Right renal cortex interstitium (tissue), 3 donors: ENCODE data around the gene TLCD3B. TPM values are rescaled to one million over a fixed set of nuclear protein-coding genes. Genes with fewer than 3 reads are reported as not detected.

Experiments used
- DNase-seq, 3 donors: peaks; one replicate each; pipeline ENCODE4 v3.0.0-alpha.2; 2013; ENCODE audit warnings: low read depth in 3 of 3, low spot score in 2 of 3
- polyA plus RNA-seq, 3 donors: library from polyadenylated mRNA; unstranded; fragments of 120-200 nt; gene quantifications; one replicate each; pipeline ENCODE4 v1.2.1, GENCODE V29; 2013; ENCODE audit not compliant: insufficient read length in 3 of 3

The TLCD3B gene
- polyA plus RNA-seq, 3 donors, result 0.60 to 0.93 (median 0.90) TPM

- no peak for DNase-seq
These were observed 55.9 kb downstream of the TLCD3B start for GRCh38 chr16:29975134-29975538.

Other genes starting within 250 kb of the TLCD3B start
- 10 to 100 TPM; 67.5 to 70.9 (median 68.8) TPM for gene KIF22, start 240.5 kb downstream of the TLCD3B start, polyA plus RNA-seq
- gene MAZ, start 224.7 kb downstream of the TLCD3B start, polyA plus RNA-seq, result 100 to 1,000 TPM; 273 to 320 (median 302) TPM
- 10 to 100 TPM in 1 of 3 donors, 1 to 10 TPM in 2; 6.5 to 12.4 (median 8.4) TPM for gene PRRT2, start 219.1 kb downstream of the TLCD3B start, polyA plus RNA-seq
- gene PAGR1, start 215.1 kb downstream of the TLCD3B start, polyA plus RNA-seq, result 10 to 100 TPM; 28.0 to 30.5 (median 29.7) TPM
- gene MVP, start 210.8 kb downstream of the TLCD3B start, polyA plus RNA-seq, result 10 to 100 TPM; 18.1 to 22.6 (median 20.0) TPM
- gene CDIPT, start 168.0 kb downstream of the TLCD3B start, polyA plus RNA-seq, result 100 to 1,000 TPM in 1 of 3 donors, 10 to 100 TPM in 2; 85.9 to 102 (median 89.9) TPM
- gene SEZ6L2, start 131.7 kb downstream of the TLCD3B start, polyA plus RNA-seq, result 10 to 100 TPM in 1 of 3 donors, 1 to 10 TPM in 2; 9.0 to 10.8 (median 9.5) TPM
- gene ASPHD1, start 130.8 kb downstream of the TLCD3B start, polyA plus RNA-seq, result under 1 TPM; 0.52 to 0.87 (median 0.54) TPM
- 10 to 100 TPM; 13.8 to 15.7 (median 14.2) TPM for gene KCTD13, start 105.0 kb downstream of the TLCD3B start, polyA plus RNA-seq
- 100 to 1,000 TPM in 1 of 3 donors, 10 to 100 TPM in 2; 93.1 to 107 (median 96.3) TPM for gene TMEM219, start 69.2 kb downstream of the TLCD3B start, polyA plus RNA-seq
- 10 to 100 TPM; 33.6 to 36.9 (median 36.4) TPM for gene TAOK2, start 57.4 kb downstream of the TLCD3B start, polyA plus RNA-seq
- gene HIRIP3, start 35.7 kb downstream of the TLCD3B start, polyA plus RNA-seq, result 10 to 100 TPM; 16.2 to 18.8 (median 18.0) TPM
- 10 to 100 TPM; 34.5 to 37.9 (median 36.7) TPM for gene INO80E, start 35.0 kb downstream of the TLCD3B start, polyA plus RNA-seq
- 1 to 10 TPM; 1.6 to 2.3 (median 1.7) TPM for gene DOC2A, start 20.2 kb downstream of the TLCD3B start, polyA plus RNA-seq
- gene C16orf92, start 8.1 kb downstream of the TLCD3B start, polyA plus RNA-seq, result not detected
- 100 to 1,000 TPM; 451 to 496 (median 456) TPM for gene ALDOA, start 34.5 kb upstream of the TLCD3B start, polyA plus RNA-seq
- 10 to 100 TPM; 80.0 to 95.1 (median 92.9) TPM for gene PPP4C, start 44.7 kb upstream of the TLCD3B start, polyA plus RNA-seq
- under 1 TPM; 0.65 to 0.88 (median 0.79) TPM for gene TBX6, start 60.7 kb upstream of the TLCD3B start, polyA plus RNA-seq
- gene YPEL3, start 64.9 kb upstream of the TLCD3B start, polyA plus RNA-seq, result 10 to 100 TPM; 41.4 to 49.2 (median 42.2) TPM
- gene GDPD3, start 82.3 kb upstream of the TLCD3B start, polyA plus RNA-seq, result 1 to 10 TPM; 8.5 to 9.9 (median 9.8) TPM
- gene MAPK3, start 91.9 kb upstream of the TLCD3B start, polyA plus RNA-seq, result 10 to 100 TPM; 71.4 to 92.7 (median 84.1) TPM
- 1 to 10 TPM; 7.2 to 9.9 (median 9.3) TPM for gene CORO1A, start 152.3 kb upstream of the TLCD3B start, polyA plus RNA-seq
- gene BOLA2B, start 162.4 kb upstream of the TLCD3B start, polyA plus RNA-seq, result 10 to 100 TPM; 24.1 to 27.7 (median 26.4) TPM
- gene SLX1A, start 162.6 kb upstream of the TLCD3B start, polyA plus RNA-seq, result 10 to 100 TPM; 14.8 to 17.2 (median 16.3) TPM
- gene SULT1A3, start 168.0 kb upstream of the TLCD3B start, polyA plus RNA-seq, result 10 to 100 TPM in 2 of 3 donors, 1 to 10 TPM in 1; 2.2 to 13.9 (median 11.9) TPM
- 1 to 10 TPM; 3.8 to 5.6 (median 5.3) TPM for gene NPIPB13, start 217.2 kb upstream of the TLCD3B start, polyA plus RNA-seq